Pancreas (tissue), 10 donors: ENCODE measurements around the gene NCBP2. TPM values are rescaled to one million over a fixed set of nuclear protein-coding genes. Genes with fewer than 3 reads are reported as not detected.

Experiments
- ATAC-seq, 4 donors: fragments of 200-7000 bp; cut with Tn5 transposase; one replicate each; pipeline versions ENCODE4 v1.8.0 to v1.9.1; 2020; ENCODE audit warnings: mild to moderate bottlenecking in 4 of 4, moderate library complexity in 4 of 4
- DNase-seq, 6 donors: peaks; one replicate each; pipeline ENCODE4 v3.0.0-alpha.2; 2020
- FAIRE-seq: peaks from 2 replicates; lab custom pipeline; 2012; peaks lifted over from hg19 to GRCh38; lab: Jason Lieb, UNC
- H3K27ac ChIP-seq, 4 donors: fragments of 200-600 bp; sonication (generic); 1 replicate in 3 of 4; 2 replicates in 1 of 4; pipeline versions ENCODE4 v1.5.0 to v1.8.0; 2020
- H3K27me3 ChIP-seq, 4 donors: fragments of 200-600 bp; one replicate each; pipeline ENCODE4 v1.8.0; 2021
- H3K36me3 ChIP-seq, 3 donors: fragments of 200-600 bp; sonication (generic) in 1 of 3; one replicate each; pipeline versions ENCODE4 v1.5.0 to v1.8.0; 2020 to 2021
- H3K4me1 ChIP-seq, 3 donors: fragments of 200-600 bp; one replicate each; pipeline ENCODE4 v1.8.0; 2021
- H3K4me3 ChIP-seq, 4 donors: fragments of 200-600 bp; sonication (generic) in 2 of 4; one replicate each; pipeline versions ENCODE4 v1.5.0 to v1.8.0; 2020 to 2021
- H3K9me3 ChIP-seq, 4 donors: fragments of 200-600 bp; one replicate each; pipeline ENCODE4 v1.8.0; 2021
- WGBS, 2 donors: extraction: QIAGEN DNeasy Blood & Tissue Kit; methylation state at CpG; one replicate each; pipeline ENCODE4 v1.1.7; 2013; 5-methylcytosine and 5-hydroxymethylcytosine counted together
- intact Hi-C, 3 donors: fragments of 100-400 bp; cut with DNase I; formaldehyde crosslinking; loops; one replicate each; pipeline versions ENCODE4 v1.11.1 to v1.14.2; 2022
- polyA plus RNA-seq, 2 donors: library from polyadenylated mRNA; stranded (reverse); fragments of 200-250 nt; gene quantifications; one replicate each; pipeline ENCODE4 v1.2.3, GENCODE V29; 2013
- total RNA-seq, 6 donors: library from RNA; stranded (reverse); fragmentation: NEBNext Ultra II Directional in 4 of 6; extraction: Animal tissue kit (Norgen Biotek cat#: 25700) in 4 of 6; gene quantifications; one replicate each; pipeline versions ENCODE4 v1.2.1 to v1.2.4, GENCODE V29; 2021 to 2023
- TF ChIP-seq, protein P1 (sequence below), 4 donors: fragments of 200-600 bp; sonication (generic) in 3 of 4; IDR thresholded peaks; one replicate each; pipeline versions ENCODE4 v1.5.0 to v1.8.0; 2021; ENCODE audit warnings: antibody characterized with exemption in 4 of 4
- donor health status: healthy with polysubstance abuse.
- donor health status: DM: no; HTN: no; CAD: no; lungs with moderate emphysema.
- donor health status: DM: no; HTN: no; CAD: no.
- donor health status: control.
- donor health status: control.
- donor health status: Bipolar disorder and iron deficiency.
- donor health status: DM: yes; HTN: yes; CAD: no.
- donor health status: DM: no; HTN: no; CAD: no.
- donor health status: DM: no; HTN: no; CAD: no.
- donor health status: DM: yes; HTN: yes; CAD: no.

Gene NCBP2
- total and polyA plus RNA-seq, 8 donors = 11.7 to 30.1 (median 19.3) TPM

DNA sequence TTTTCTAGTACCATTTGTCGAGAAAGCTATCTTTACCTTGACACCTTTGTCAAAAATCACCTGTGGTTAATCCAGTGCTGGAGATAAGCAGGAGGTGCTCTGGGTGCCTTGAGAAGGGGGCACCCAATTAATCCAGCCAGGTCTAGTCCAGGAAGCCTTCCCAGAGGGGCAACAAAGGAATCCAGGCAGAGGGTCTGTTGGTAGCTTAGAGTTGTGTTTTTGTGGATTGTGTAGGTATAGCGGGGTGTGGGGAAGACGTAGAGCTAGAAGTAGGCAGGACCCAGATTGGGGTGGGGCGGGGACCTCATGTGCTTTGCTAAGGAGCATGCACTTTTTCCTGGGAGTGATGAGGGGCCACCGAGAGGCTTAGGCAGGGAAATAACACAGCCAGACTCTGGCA lies 32.3 kb upstream of the NCBP2 start:
- Histone ChIP-seq H3K4me3 (no peak overlapping the region), H3K4me1 (no peaks in the 10 kb centered on the region), H3K27me3 (no peaks in the 10 kb centered on the region), H3K36me3 (no peaks in the 10 kb centered on the region), H3K27ac (no peak overlapping the region), H3K9me3 (no peaks in the 10 kb centered on the region)
- FAIRE-seq (no peak), ATAC-seq (no peak), DNase-seq (no peak)
- 60 to 65% methylated on average over 5 of the region's 5 CpGs for WGBS, 2 donors
- intact Hi-C loops = no loop called here
- TF ChIP-seq, protein P1, sequence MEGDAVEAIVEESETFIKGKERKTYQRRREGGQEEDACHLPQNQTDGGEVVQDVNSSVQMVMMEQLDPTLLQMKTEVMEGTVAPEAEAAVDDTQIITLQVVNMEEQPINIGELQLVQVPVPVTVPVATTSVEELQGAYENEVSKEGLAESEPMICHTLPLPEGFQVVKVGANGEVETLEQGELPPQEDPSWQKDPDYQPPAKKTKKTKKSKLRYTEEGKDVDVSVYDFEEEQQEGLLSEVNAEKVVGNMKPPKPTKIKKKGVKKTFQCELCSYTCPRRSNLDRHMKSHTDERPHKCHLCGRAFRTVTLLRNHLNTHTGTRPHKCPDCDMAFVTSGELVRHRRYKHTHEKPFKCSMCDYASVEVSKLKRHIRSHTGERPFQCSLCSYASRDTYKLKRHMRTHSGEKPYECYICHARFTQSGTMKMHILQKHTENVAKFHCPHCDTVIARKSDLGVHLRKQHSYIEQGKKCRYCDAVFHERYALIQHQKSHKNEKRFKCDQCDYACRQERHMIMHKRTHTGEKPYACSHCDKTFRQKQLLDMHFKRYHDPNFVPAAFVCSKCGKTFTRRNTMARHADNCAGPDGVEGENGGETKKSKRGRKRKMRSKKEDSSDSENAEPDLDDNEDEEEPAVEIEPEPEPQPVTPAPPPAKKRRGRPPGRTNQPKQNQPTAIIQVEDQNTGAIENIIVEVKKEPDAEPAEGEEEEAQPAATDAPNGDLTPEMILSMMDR (IDR thresholded peaks at IDR 0.05) = no peak

DNA sequence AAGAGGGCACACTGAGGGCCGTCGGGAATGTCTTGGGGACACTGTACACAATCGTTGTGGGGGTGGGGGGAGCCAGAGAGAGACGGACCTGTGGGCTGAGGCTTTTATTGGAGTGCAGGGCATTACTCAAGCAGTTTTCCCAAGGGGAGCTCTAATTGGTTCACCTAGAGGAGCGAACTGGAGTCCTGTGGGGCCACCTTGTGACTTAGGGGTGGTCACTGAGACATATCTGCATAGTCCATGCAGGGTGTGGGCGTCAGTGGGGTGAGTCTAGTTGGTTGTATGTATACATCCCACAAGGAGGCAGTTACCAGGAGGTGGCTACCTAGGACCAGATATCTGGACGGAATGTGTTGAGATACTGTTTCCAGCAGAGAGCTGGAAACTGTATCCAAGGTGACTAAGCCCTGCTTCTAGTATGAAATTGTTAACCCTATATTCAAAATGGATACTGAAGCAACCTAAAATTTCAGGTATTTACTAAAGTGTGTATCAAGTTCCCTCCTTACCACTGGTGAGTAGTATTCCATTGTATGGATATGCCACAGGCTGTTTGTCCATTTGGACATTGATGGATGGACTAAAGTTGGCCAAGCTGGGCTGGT lies 28.9 kb upstream of the NCBP2 start:
- WGBS, 2 donors = 69 to 76% methylated on average over 7 of the region's 7 CpGs
- TF ChIP-seq, protein P1 (IDR thresholded peaks at IDR 0.05) = no peak
- H3K27me3 ChIP-seq = no peaks in the 10 kb centered on the region
- FAIRE-seq (no peak), DNase-seq (no peak), ATAC-seq (no peak)
- H3K27ac ChIP-seq = no peak overlapping the region
- H3K9me3 ChIP-seq = no peaks in the 10 kb centered on the region
- H3K4me3 ChIP-seq = no peak overlapping the region
- intact Hi-C loops = no loop called here
- peaks cover 0 to 4% (median 0%) of the 10 kb centered on the region in 3 donors for H3K4me1 ChIP-seq
- H3K36me3 ChIP-seq = no peaks in the 10 kb centered on the region

DNA sequence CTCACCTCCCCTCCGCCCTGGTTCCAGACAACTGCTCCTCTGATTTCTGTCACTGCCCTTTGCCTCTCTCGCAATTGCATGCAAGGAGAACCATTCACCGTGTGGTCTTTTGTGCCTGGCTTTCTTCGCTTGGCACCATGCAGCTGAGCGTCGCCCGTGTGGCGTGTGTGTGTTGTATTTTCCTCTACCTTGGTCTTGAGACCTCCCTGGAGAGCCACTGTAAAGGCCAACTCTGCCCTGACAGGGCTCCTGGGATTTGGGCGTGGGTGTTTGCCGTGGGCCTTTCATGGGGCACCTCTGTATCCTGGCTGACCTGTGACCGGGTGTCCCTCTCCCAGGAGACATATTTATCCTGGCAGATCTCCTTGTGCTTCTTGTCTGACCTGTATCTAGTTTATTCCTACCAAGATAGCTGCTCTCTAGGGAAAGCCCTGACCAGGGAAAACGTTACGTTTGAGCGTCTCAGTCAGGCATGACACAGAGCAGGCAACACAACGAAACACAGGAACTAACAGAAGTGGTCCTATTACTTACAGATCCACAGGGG lies 28.3 kb upstream of the NCBP2 start:
- ATAC-seq (no peak), DNase-seq (no peak), FAIRE-seq (no peak)
- Histone ChIP-seq H3K27ac (no peak overlapping the region), H3K9me3 (no peaks in the 10 kb centered on the region), H3K4me3 (no peak overlapping the region), H3K27me3 (no peaks in the 10 kb centered on the region), H3K36me3 (no peaks in the 10 kb centered on the region), H3K4me1 (peaks cover 0 to 4% (median 0%) of the 10 kb centered on the region in 3 donors)
- WGBS, 2 donors = 74 to 81% methylated on average over 15 of the region's 15 CpGs
- TF ChIP-seq, protein P1 (IDR thresholded peaks at IDR 0.05) = no peak
- intact Hi-C loops = no loop called here

DNA sequence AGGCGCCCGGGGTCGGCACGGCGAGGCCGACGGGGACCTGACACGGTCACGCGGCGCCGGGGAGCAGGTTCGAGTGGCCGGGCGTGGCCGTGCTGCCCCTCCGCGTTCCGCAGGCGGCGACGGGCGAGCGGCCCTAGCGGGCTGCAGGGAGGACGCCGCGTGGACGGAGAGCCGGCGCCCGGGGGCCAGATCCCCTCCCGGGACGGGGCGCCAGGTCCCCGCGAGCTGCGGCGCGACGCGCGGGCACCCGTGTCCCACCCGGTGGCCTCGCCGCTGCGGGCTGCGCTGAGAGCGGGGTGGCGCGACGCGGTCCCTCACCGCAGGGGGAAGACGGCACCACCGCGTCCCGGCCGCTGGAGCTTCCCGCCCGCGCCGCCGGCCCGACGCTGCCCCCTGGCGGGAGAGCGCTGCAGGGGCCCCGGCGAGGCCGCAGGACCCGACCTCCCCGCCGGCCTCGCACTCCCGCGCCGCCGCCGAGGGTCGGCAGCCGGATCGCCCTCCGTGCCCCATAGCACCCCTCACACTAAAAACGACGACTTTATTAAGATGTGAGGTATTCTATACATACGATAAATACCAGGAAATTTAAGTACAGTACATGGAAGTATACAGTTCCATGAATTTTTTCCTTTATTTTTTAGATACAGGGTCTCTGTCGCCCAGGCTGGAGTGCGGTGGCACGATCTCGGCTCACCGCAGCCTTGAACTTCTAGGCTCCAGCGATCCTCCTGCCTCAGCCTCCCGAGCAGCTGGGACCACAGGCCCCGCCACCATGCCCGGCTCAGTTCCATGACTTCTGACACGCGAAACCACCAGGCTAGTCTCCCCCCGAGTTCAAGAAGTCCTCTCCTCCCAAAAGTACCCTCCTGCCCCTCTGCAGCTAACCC lies 27.6 kb upstream of the NCBP2 start:
- DNase-seq = peak; percentile 38 to 91 (median 68)
- Histone ChIP-seq H3K9me3 (no peaks in the 10 kb centered on the region), H3K4me3 (peak overlapping the region; percentile 69 to 91 (median 86)), H3K27me3 (no peaks in the 10 kb centered on the region), H3K27ac (no peak overlapping the region), H3K4me1 (peaks cover 0 to 4% (median 0%) of the 10 kb centered on the region in 3 donors), H3K36me3 (no peaks in the 10 kb centered on the region)
- FAIRE-seq = no peak
- peak; percentile 86 to 94 (median 92) for ATAC-seq
- intact Hi-C loops = loop anchor here in 1 of 3 donors (5.0 kb wide), 1 partner anchor 133 kb away; no protein-coding TSS in a partner anchor
- TF ChIP-seq, protein P1 (IDR thresholded peaks at IDR 0.05) = peak; percentile 76 to 94 (median 84)
- 7 to 12% methylated on average over 61 to 100 of the region's 100 CpGs for WGBS, 2 donors
